RWPE2 (cell line): ENCODE data around the gene UBE2E2.

ENCODE experiments used
- ATAC-seq: fragments of 200-7000 bp; cut with Tn5 transposase; 3 replicates; pipeline ENCODE4 v1.9.1; 2021; ENCODE audit warnings: low read depth
- DNase-seq: peaks from one replicate; pipeline ENCODE4 v3.0.0-alpha.2; 2020; ENCODE audit warnings: low spot score
- H3K27ac ChIP-seq: fragments of 450-650 bp; 2 replicates; pipeline ENCODE4 v1.5.1; 2017; ENCODE audit warnings: mild to moderate bottlenecking; ENCODE audit not compliant: poor library complexity, severe bottlenecking
- H3K27me3 ChIP-seq: fragments of 250-450 bp; sonication (Bioruptor Pico); 2 replicates; pipeline ENCODE4 v1.5.1; 2021; ENCODE audit warnings: mild to moderate bottlenecking, moderate library complexity; ENCODE audit not compliant: insufficient read depth, poor library complexity, severe bottlenecking
- H3K36me3 ChIP-seq: fragments of 250-450 bp; sonication (Bioruptor Pico); 2 replicates; pipeline ENCODE4 v1.5.1; 2020; ENCODE audit warnings: low read depth, mild to moderate bottlenecking, moderate library complexity
- H3K4me1 ChIP-seq: fragments of 250-450 bp; sonication (Bioruptor Pico); 2 replicates; pipeline ENCODE4 v1.5.1; 2021; ENCODE audit warnings: mild to moderate bottlenecking, moderate library complexity; ENCODE audit not compliant: insufficient read depth, poor library complexity, severe bottlenecking
- H3K4me3 ChIP-seq: fragments of 250-450 bp; sonication (Bioruptor Pico); 2 replicates; pipeline ENCODE4 v1.5.1; 2021; ENCODE audit warnings: mild to moderate bottlenecking, moderate library complexity; ENCODE audit not compliant: severe bottlenecking
- H3K9me3 ChIP-seq: fragments of 250-450 bp; sonication (Bioruptor Pico); 2 replicates; pipeline ENCODE4 v1.5.1; 2021; ENCODE audit warnings: mild to moderate bottlenecking, moderate library complexity; ENCODE audit not compliant: severe bottlenecking
- CTCF ChIP-seq: fragments of 450-650 bp; IDR thresholded peaks from one replicate; pipeline ENCODE4 v1.5.1; 2017; ENCODE audit warnings: mild to moderate bottlenecking, moderate library complexity; ENCODE audit not compliant: poor library complexity, severe bottlenecking

UBE2E2 gene

GRCh38 chr3:23209747-23210487 lies 6.8 kb downstream of the UBE2E2 start:
- Histone ChIP-seq H3K4me1 (peaks cover 10% of the 10 kb centered on the region), H3K27ac (no peak overlapping the region), H3K27me3 (no peaks in the 10 kb centered on the region), H3K4me3 (no peak overlapping the region), H3K9me3 (no peaks in the 10 kb centered on the region), H3K36me3 (peaks cover 9% of the 10 kb centered on the region)
- ATAC-seq: no peak
- no peak for DNase-seq
- no peak for TF ChIP-seq CTCF

GRCh38 chr3:23213813-23214212 lies 10.7 kb downstream of the UBE2E2 start:
- Histone ChIP-seq H3K36me3 (peaks cover 7% of the 10 kb centered on the region), H3K4me3 (no peak overlapping the region), H3K9me3 (no peaks in the 10 kb centered on the region), H3K27ac (no peak overlapping the region), H3K4me1 (no peaks in the 10 kb centered on the region), H3K27me3 (no peaks in the 10 kb centered on the region)
- ATAC-seq (no peak), DNase-seq (no peak)
- no peak for TF ChIP-seq CTCF

GRCh38 chr3:23217872-23218554 lies 14.9 kb downstream of the UBE2E2 start:
- no peaks in the 10 kb centered on the region for H3K4me1 ChIP-seq
- H3K27ac ChIP-seq: no peak overlapping the region
- no peak for DNase-seq
- no peak for ATAC-seq
- no peak for TF ChIP-seq CTCF
- no peaks in the 10 kb centered on the region for H3K9me3 ChIP-seq
- no peak overlapping the region for H3K4me3 ChIP-seq
- H3K27me3 ChIP-seq: no peaks in the 10 kb centered on the region
- H3K36me3 ChIP-seq: no peaks in the 10 kb centered on the region; the same call in 1 of the 2 replicates

- no peak overlapping the region for H3K27ac ChIP-seq
Measured at GRCh38 chr3:23219117-23219516, 16.0 kb downstream of the UBE2E2 start.

More at GRCh38 chr3:23219117-23219516, 16.0 kb downstream of the UBE2E2 start:
- no peaks in the 10 kb centered on the region for H3K27me3 ChIP-seq
- H3K9me3 ChIP-seq: no peaks in the 10 kb centered on the region
- no peak for DNase-seq
- no peaks in the 10 kb centered on the region for H3K4me1 ChIP-seq
- H3K4me3 ChIP-seq: no peak overlapping the region
- H3K36me3 ChIP-seq: no peaks in the 10 kb centered on the region; the same call in 1 of the 2 replicates
- ATAC-seq: no peak
- no peak for TF ChIP-seq CTCF
